Measurements from ENCODE around the gene RAB11FIP5. TPM values are rescaled to one million over a fixed set of nuclear protein-coding genes. Genes with fewer than 3 reads are reported as not detected.
A peak's percentile ranks its signal among the peaks of the same experiment; 100 is the strongest.

Gene RAB11FIP5
- total and polyA plus RNA-seq, 9 of the 15 experiments (the other 6 are each of a cell fraction or from before 2014, with no cell fraction given) = 1.7 to 14.4 (median 6.4) TPM

- peak; percentile 73 for TF ChIP-seq MGA (IDR thresholded peaks at IDR 0.05)
- peak; percentile 66 for TF ChIP-seq POLR2G (IDR thresholded peaks at IDR 0.05; ENCODE audit: low read depth, low read length)
- 0 out of 2 replicates have a peak, but pooled peaks have one; percentile 33 for TF ChIP-seq SUPT5H (IDR thresholded peaks at IDR 0.05)
- peak; percentile 75 for TF ChIP-seq MAX (CRISPR knock-in tag; IDR thresholded peaks at IDR 0.05)
- TF ChIP-seq PRDM10 (IDR thresholded peaks at IDR 0.05; ENCODE audit: partially characterized antibody) = peak; percentile 27
- peak; percentile 66; the same call in 1 of the 2 replicates for TF ChIP-seq ZKSCAN8 (CRISPR knock-in tag; IDR thresholded peaks at IDR 0.05)
- TF ChIP-seq VEZF1 (CRISPR knock-in tag; IDR thresholded peaks at IDR 0.05) = peak; percentile 54
- TF ChIP-seq L3MBTL2 (IDR thresholded peaks at IDR 0.05) = peak; percentile 81
Measured at GRCh38 chr2:73112913-73113854, at the start of gene RAB11FIP5 (continued).
